ENCODE measurements around the gene RWDD2A.

DNA sequence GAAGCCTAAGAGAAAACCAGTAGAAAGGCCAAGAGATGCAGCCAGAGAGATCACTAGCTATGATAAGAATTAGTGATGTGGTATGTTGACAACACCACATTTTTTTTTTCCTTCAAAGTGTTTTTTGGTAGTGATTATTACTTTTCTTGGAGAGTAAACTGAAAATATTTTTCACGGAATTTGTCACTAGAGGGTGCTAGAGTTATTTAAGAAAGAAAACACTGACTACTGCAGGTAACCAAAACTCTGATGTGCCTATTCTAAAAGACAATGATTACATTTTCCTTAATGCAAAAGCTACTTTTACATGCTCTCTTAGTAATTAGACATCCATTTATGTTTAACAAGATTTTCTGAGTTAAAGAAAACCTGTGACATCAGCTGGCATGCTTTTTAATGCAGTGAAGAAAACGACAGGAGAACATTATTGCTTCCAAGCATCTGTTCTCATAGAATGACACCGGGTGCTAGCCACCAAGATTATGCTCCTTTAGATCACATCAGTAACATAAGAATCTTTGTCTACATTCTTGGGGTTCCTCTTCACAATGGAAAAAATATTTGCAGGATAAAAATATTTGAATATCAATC is 28.8 kb downstream of the RWDD2A start:
- no peak for TF ChIP-seq POLR2A (IDR thresholded peaks at IDR 0.05)
- TF ChIP-seq, protein P1, sequence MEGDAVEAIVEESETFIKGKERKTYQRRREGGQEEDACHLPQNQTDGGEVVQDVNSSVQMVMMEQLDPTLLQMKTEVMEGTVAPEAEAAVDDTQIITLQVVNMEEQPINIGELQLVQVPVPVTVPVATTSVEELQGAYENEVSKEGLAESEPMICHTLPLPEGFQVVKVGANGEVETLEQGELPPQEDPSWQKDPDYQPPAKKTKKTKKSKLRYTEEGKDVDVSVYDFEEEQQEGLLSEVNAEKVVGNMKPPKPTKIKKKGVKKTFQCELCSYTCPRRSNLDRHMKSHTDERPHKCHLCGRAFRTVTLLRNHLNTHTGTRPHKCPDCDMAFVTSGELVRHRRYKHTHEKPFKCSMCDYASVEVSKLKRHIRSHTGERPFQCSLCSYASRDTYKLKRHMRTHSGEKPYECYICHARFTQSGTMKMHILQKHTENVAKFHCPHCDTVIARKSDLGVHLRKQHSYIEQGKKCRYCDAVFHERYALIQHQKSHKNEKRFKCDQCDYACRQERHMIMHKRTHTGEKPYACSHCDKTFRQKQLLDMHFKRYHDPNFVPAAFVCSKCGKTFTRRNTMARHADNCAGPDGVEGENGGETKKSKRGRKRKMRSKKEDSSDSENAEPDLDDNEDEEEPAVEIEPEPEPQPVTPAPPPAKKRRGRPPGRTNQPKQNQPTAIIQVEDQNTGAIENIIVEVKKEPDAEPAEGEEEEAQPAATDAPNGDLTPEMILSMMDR (IDR thresholded peaks at IDR 0.05) = no peak

Data from suprapubic skin (tissue), 3 donors.